Activated naive CD4-positive, alpha-beta T cell treated with anti-CD3 and anti-CD28 coated beads, Interleukin-2, amount 10 ng/mL, durations not matched to agents 7 days and 5 days (primary cell): ENCODE results near the gene RAD51B.
"Not testable (repeated sequence)": the region's sequence is repeated elsewhere in the genome, so short reads cannot be mapped to it uniquely, and the experiment has no call there.

ENCODE experiments used
- CTCF ChIA-PET: fragments of 350-600 bp; sonication (Branson Sonifier 250); formaldehyde crosslinking; loops from one replicate; lab custom pipeline; 2021; ENCODE audit warnings: antibody characterized with exemption; lab: Charles Lee
- DNase-seq: peaks from one replicate; pipeline ENCODE4 v3.0.0-alpha.2; 2020
- H3K27ac Mint-ChIP-seq: one replicate; pipeline ENCODE4 v1.8.0; 2021; ENCODE audit warnings: mild to moderate bottlenecking, moderate library complexity, mixed read lengths
- H3K27me3 Mint-ChIP-seq: one replicate; pipeline ENCODE4 v1.8.0; 2021; ENCODE audit warnings: mild to moderate bottlenecking, mixed read lengths
- H3K36me3 Mint-ChIP-seq: one replicate; pipeline ENCODE4 v1.8.0; 2021; ENCODE audit warnings: mixed read lengths
- H3K4me1 Mint-ChIP-seq: one replicate; pipeline ENCODE4 v1.8.0; 2021; ENCODE audit warnings: mixed read lengths
- H3K4me3 Mint-ChIP-seq: one replicate; pipeline ENCODE4 v1.8.0; 2021; ENCODE audit warnings: mild to moderate bottlenecking, moderate library complexity, mixed read lengths
- H3K9me3 Mint-ChIP-seq: one replicate; pipeline ENCODE4 v1.8.0; 2021; ENCODE audit warnings: mixed read lengths

RAD51B gene

DNA sequence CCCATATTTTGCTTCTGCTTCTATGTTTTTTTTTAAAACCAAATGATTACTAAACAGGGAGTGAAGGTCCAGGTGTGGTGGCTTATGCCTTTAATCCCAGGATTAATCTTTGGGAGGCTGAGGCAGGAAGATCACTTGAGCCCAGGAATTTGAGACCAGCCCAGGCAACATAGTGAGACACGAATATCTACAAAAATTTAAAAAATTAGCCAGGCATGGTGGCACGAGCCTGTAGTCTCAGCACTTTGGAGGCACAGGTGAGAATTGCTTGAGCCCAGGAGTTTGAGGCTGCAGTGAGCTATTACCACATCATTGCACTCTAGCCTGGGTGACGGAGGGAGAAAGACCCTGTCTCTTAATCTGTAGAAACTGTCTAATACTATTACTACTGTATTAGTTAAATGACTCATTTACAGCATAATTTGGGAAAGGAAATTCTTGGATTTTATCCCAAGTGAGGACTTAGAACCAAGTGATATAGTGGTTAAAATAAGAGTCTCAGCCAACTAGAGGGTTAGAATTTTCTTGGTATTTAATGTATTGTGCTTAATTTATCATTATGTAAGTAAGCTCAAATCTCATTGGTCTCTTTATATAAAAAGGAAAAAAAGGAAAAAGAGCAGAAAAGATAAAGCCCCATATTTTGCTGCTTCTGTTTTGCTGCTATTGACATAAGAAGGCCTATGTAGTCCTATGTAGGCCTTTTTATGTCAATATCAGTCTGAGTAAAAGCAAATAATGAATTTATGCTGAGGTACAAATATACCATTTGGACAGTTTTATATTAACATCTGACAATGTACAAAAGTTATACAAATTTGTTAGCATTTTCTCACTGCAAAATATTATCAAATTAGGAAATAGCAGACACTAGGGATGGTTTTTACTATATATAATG, 163.4 kb downstream of the RAD51B start:
- no peaks in the 10 kb centered on the region for H3K27me3 Mint-ChIP-seq
- H3K9me3 Mint-ChIP-seq = no peaks in the 10 kb centered on the region
- DNase-seq = no peak
- CTCF ChIA-PET = no interaction called here
- H3K27ac Mint-ChIP-seq = no peak overlapping the region
- H3K36me3 Mint-ChIP-seq = no peaks in the 10 kb centered on the region
- no peaks in the 10 kb centered on the region for H3K4me1 Mint-ChIP-seq
- H3K4me3 Mint-ChIP-seq = no peak overlapping the region

DNA sequence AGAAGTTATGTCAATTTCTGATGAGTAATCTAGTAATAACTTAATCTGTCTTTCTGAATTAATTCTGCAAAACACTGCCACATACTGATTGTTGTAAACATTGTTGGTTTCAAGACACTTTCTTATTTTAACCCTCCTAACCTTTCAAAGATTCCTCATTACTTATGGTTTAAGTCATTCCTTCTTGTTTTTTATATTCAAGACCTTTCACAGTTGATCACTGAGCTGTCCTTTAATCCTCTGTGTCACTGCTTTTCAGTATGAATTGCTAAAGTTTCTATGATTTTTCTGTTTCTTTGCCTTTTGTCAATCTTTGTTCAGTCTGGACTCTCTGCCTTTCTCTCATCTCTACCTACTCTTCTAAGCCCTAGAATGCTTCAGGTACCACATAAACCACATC, 164.7 kb downstream of the RAD51B start:
- Mint-ChIP-seq H3K9me3 (no peaks in the 10 kb centered on the region), H3K4me3 (no peak overlapping the region), H3K36me3 (no peaks in the 10 kb centered on the region), H3K27me3 (no peaks in the 10 kb centered on the region), H3K27ac (no peak overlapping the region), H3K4me1 (no peaks in the 10 kb centered on the region)
- CTCF ChIA-PET = no interaction called here
- no peak for DNase-seq

- Mint-ChIP-seq H3K36me3 (no peaks in the 10 kb centered on the region), H3K4me3 (no peak overlapping the region), H3K27me3 (no peaks in the 10 kb centered on the region), H3K9me3 (no peaks in the 10 kb centered on the region), H3K27ac (no peak overlapping the region), H3K4me1 (no peaks in the 10 kb centered on the region)
- CTCF ChIA-PET = interaction anchor here (1.1 kb wide), 1 partner anchor 71 kb away, joined by 3 read pairs; no protein-coding TSS in a partner anchor
- no peak for DNase-seq
Measured at GRCh38 chr14:67986131-67986841, 166.7 kb downstream of the RAD51B start.

GRCh38 chr14:67987606-67988005, 168.0 kb downstream of the RAD51B start:
- H3K27ac Mint-ChIP-seq = no peak overlapping the region
- no peaks in the 10 kb centered on the region for H3K36me3 Mint-ChIP-seq
- H3K9me3 Mint-ChIP-seq = no peaks in the 10 kb centered on the region
- no peaks in the 10 kb centered on the region for H3K27me3 Mint-ChIP-seq
- no peak overlapping the region for H3K4me3 Mint-ChIP-seq
- CTCF ChIA-PET = no interaction called here
- H3K4me1 Mint-ChIP-seq = no peaks in the 10 kb centered on the region
- DNase-seq = no peak

- H3K36me3 Mint-ChIP-seq, H3K4me3 Mint-ChIP-seq, H3K4me1 Mint-ChIP-seq, H3K27ac Mint-ChIP-seq, CTCF ChIA-PET, H3K27me3 Mint-ChIP-seq, H3K9me3 Mint-ChIP-seq, DNase-seq: not testable (repeated sequence)
Measured at GRCh38 chr14:67988210-67988609, 168.6 kb downstream of the RAD51B start.

DNA sequence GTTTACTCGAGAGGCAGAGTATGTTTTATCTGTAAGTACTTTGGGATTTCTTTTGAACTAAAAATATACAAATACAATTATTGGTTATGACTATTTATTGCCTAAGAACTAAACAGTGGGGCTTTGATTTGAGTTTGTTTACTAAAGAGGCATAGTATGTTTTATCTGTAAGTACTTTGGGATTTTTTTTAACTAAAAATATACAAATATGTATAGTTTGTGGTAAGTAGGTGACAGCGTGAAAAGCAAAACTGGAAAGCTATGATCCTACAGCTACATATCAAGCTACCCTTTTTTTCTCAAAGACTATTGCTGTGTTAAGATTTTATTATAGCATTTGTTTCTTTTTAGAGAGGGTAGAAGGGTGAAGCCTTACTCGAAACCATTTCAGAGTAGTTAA, 171.0 kb downstream of the RAD51B start:
- H3K4me3 Mint-ChIP-seq = no peak overlapping the region
- CTCF ChIA-PET = no interaction called here
- DNase-seq = no peak
- H3K27me3 Mint-ChIP-seq = no peaks in the 10 kb centered on the region
- no peaks in the 10 kb centered on the region for H3K36me3 Mint-ChIP-seq
- H3K4me1 Mint-ChIP-seq = no peaks in the 10 kb centered on the region
- no peak overlapping the region for H3K27ac Mint-ChIP-seq
- H3K9me3 Mint-ChIP-seq = no peaks in the 10 kb centered on the region

DNA sequence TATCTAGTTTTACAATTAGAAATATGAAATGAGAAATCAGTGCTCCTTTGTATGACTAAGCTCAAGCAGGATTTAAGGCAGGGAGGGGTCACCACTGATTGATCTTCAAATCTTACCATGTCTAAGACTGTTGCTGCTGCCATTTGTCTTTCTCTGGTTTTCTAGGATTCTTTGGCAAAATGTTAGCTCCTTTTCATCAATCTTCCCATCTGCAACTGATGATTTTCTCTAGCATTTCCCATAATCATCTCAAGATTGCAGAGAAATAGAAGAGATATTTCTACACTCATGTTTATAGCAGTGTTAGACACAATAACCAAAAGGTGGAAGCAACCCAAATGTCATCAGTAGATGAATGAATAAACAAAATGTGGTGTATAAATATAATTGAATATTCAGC, 175.0 kb downstream of the RAD51B start:
- Mint-ChIP-seq H3K27me3 (no peaks in the 10 kb centered on the region), H3K9me3 (no peaks in the 10 kb centered on the region)

DNA sequence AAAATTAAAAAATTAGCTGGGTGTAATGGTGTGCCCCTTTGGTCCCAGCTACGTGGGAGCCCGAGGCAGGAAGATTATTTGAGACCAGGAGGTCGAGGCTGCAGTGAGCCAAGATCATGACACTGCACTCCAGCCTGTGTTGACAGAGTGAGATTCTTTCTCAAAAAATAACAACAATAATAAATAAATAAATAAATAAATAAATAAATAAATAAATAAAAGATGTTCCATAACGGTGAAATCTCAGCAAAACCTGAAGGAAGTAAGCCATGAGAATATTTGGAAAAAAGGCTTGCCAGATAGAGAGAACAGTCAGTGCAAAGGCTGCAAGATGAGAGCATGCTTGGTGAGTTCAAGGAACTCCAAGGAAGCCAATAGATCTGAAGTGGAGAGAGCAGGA, 176.7 kb downstream of the RAD51B start:
- no peaks in the 10 kb centered on the region for H3K9me3 Mint-ChIP-seq
- no peaks in the 10 kb centered on the region for H3K36me3 Mint-ChIP-seq
- no peaks in the 10 kb centered on the region for H3K4me1 Mint-ChIP-seq
- no peak for DNase-seq
- H3K27ac Mint-ChIP-seq = no peak overlapping the region
- no peaks in the 10 kb centered on the region for H3K27me3 Mint-ChIP-seq
- no peak overlapping the region for H3K4me3 Mint-ChIP-seq
- CTCF ChIA-PET = no interaction called here

More for the DNA sequence above, 175.0 kb downstream of the RAD51B start:
- H3K4me3 Mint-ChIP-seq = no peak overlapping the region
- no peaks in the 10 kb centered on the region for H3K4me1 Mint-ChIP-seq
- H3K36me3 Mint-ChIP-seq = no peaks in the 10 kb centered on the region
- H3K27ac Mint-ChIP-seq = no peak overlapping the region
- CTCF ChIA-PET = no interaction called here
- no peak for DNase-seq

DNA sequence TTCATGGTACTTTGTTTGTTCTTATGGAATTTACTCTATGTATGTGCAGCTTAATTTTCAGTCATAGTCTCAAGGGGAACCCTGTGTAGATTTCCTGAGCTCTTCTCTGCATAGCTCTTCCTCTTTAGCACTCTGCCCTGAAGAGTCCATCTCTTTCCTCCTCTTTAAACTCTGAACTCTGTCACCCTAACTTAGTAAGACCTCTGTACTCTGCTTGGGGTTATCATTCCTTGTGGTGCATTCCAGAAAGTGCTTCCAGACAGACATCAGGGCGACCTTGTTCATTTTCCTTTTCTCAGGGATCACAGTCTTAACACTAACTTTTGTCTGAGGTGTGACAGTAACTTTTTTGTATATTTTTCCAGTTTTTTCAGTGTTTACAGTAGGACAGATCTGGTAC, 179.3 kb downstream of the RAD51B start:
- no peak overlapping the region for H3K4me3 Mint-ChIP-seq
- no peaks in the 10 kb centered on the region for H3K4me1 Mint-ChIP-seq
- DNase-seq = no peak
- CTCF ChIA-PET = no interaction called here
- H3K9me3 Mint-ChIP-seq = no peaks in the 10 kb centered on the region
- no peaks in the 10 kb centered on the region for H3K36me3 Mint-ChIP-seq
- no peak overlapping the region for H3K27ac Mint-ChIP-seq
- no peaks in the 10 kb centered on the region for H3K27me3 Mint-ChIP-seq

GRCh38 chr14:67999290-67999689, 179.7 kb downstream of the RAD51B start:
- H3K27ac Mint-ChIP-seq = no peak overlapping the region
- no peak for DNase-seq
- no peaks in the 10 kb centered on the region for H3K4me1 Mint-ChIP-seq
- no peaks in the 10 kb centered on the region for H3K9me3 Mint-ChIP-seq
- no peaks in the 10 kb centered on the region for H3K36me3 Mint-ChIP-seq
- CTCF ChIA-PET = no interaction called here
- no peaks in the 10 kb centered on the region for H3K27me3 Mint-ChIP-seq
- H3K4me3 Mint-ChIP-seq = no peak overlapping the region

DNA sequence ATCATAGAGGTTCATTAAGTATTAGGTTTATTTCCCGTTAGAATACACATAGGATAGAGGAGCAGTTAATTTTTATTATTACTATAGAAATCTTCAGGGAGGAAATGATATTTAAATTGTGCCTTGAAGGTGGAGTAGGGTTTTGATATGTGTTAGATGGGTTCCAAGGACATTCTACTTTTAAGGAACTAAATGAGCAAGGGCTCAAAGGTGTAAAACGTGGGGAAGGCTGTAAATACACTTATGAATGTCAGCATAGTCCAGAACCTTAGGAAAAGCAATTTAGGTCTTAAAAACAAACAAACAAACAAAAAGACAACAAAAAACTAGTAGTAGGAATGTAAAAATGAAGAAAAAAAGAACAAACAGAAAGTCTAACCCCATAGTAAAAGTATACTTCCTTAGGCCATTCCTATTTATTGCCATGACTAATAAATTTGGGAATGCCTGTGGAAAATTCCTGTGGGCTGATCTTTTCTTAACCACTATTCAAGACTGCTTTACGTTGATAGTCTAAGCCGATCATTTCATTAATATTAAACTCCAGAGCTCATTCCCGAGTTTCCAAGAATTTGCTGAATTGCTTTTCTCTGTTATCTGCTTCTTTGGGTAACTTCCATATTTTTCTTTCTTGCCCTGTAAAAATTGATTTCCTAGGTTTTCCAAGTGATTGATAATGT, 180.3 kb downstream of the RAD51B start:
- H3K27me3 Mint-ChIP-seq = no peaks in the 10 kb centered on the region
- H3K27ac Mint-ChIP-seq = no peak overlapping the region
- CTCF ChIA-PET = no interaction called here
- no peak for DNase-seq
- no peaks in the 10 kb centered on the region for H3K9me3 Mint-ChIP-seq
- no peaks in the 10 kb centered on the region for H3K4me1 Mint-ChIP-seq
- H3K36me3 Mint-ChIP-seq = no peaks in the 10 kb centered on the region
- no peak overlapping the region for H3K4me3 Mint-ChIP-seq

- H3K9me3 Mint-ChIP-seq = no peaks in the 10 kb centered on the region
- no peaks in the 10 kb centered on the region for H3K4me1 Mint-ChIP-seq
- H3K4me3 Mint-ChIP-seq = no peak overlapping the region
- CTCF ChIA-PET = no interaction called here
- H3K27me3 Mint-ChIP-seq = no peaks in the 10 kb centered on the region
- H3K36me3 Mint-ChIP-seq = no peaks in the 10 kb centered on the region
- no peak for DNase-seq
- no peak overlapping the region for H3K27ac Mint-ChIP-seq
Measured at GRCh38 chr14:68000511-68000910, 180.9 kb downstream of the RAD51B start.

DNA sequence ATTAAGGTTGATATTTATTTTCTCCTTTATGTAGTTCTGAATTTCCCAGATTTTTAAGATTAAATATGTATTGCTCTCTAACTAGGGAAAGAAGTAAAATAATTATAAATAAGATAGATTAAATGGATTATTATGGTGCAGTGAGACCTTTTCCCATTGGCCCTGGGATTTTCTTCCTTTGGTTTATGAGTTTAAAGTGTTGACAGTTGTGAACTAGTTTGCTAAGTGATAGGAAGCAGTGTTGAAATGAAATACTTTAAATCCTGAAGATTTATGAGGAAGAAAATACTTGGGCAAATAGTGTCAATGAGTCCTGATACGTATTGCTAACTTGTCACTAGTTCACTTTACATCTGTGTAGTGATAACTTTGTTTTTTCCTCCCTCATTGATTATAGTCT, 188.9 kb downstream of the RAD51B start:
- H3K4me3 Mint-ChIP-seq = no peak overlapping the region
- no peaks in the 10 kb centered on the region for H3K4me1 Mint-ChIP-seq
- H3K9me3 Mint-ChIP-seq = no peaks in the 10 kb centered on the region
- DNase-seq = no peak
- H3K27me3 Mint-ChIP-seq = no peaks in the 10 kb centered on the region
- CTCF ChIA-PET = no interaction called here
- H3K27ac Mint-ChIP-seq = no peak overlapping the region
- H3K36me3 Mint-ChIP-seq = no peaks in the 10 kb centered on the region

GRCh38 chr14:68011406-68012028, 191.9 kb downstream of the RAD51B start:
- Mint-ChIP-seq H3K4me3 (no peak overlapping the region), H3K27me3 (no peaks in the 10 kb centered on the region), H3K9me3 (no peaks in the 10 kb centered on the region), H3K27ac (no peak overlapping the region), H3K4me1 (no peaks in the 10 kb centered on the region), H3K36me3 (no peaks in the 10 kb centered on the region)
- DNase-seq = no peak
- CTCF ChIA-PET = no interaction called here
